ENCODE data around the gene VSTM2B.

- TF ChIP-seq CTCF (IDR thresholded peaks at IDR 0.05; ENCODE audit: poor library complexity), result no peak
- TF ChIP-seq EZH2 (IDR thresholded peaks at IDR 0.05; ENCODE audit: borderline replicate concordance), result no peak
Observed at GRCh38 chr19:29497686-29498436, 27.9 kb upstream of the VSTM2B start.
